SH-SY5Y (cell line): ENCODE measurements around the gene RALA.

Source experiments
- GATA2 ChIP-seq: IDR thresholded peaks from 2 replicates; pipeline ENCODE4 v1.6.1; 2011; ENCODE audit warnings: mild to moderate bottlenecking, low read depth, low read length
- GATA3 ChIP-seq: IDR thresholded peaks from 2 replicates; pipeline ENCODE4 v1.6.1; 2011; ENCODE audit warnings: low read depth, mild to moderate bottlenecking, low read length, moderate library complexity

RALA gene

GRCh38 chr7:39702133-39702532, 78.8 kb downstream of the RALA start:
- TF ChIP-seq GATA3 (no peak), GATA2 (no peak)

- TF ChIP-seq GATA2 (no peak), GATA3 (no peak)
These were observed 79.8 kb downstream of the RALA start for GRCh38 chr7:39703144-39703543.

GRCh38 chr7:39709029-39709428, 85.7 kb downstream of the RALA start:
- no peak for TF ChIP-seq GATA3
- no peak for TF ChIP-seq GATA2

- TF ChIP-seq GATA2 (no peak), GATA3 (no peak)
These were observed 86.5 kb downstream of the RALA start for GRCh38 chr7:39709768-39710311.

GRCh38 chr7:39712751-39713150, 89.4 kb downstream of the RALA start:
- TF ChIP-seq GATA3 (no peak), GATA2 (no peak)

GRCh38 chr7:39714447-39715091, 91.2 kb downstream of the RALA start:
- TF ChIP-seq GATA3 = no peak
- TF ChIP-seq GATA2 = no peak

GRCh38 chr7:39720586-39720985, 97.2 kb downstream of the RALA start:
- no peak for TF ChIP-seq GATA2
- TF ChIP-seq GATA3 = no peak

- TF ChIP-seq GATA3 (no peak), GATA2 (no peak)
These were observed 98.0 kb downstream of the RALA start for GRCh38 chr7:39721345-39721744.

GRCh38 chr7:39721919-39722597, 98.7 kb downstream of the RALA start:
- TF ChIP-seq GATA2 (no peak), GATA3 (no peak)

GRCh38 chr7:39727231-39728012, 104.0 kb downstream of the RALA start:
- TF ChIP-seq GATA2 (no peak), GATA3 (no peak)

- TF ChIP-seq GATA3 (no peak), GATA2 (peak; percentile 39)
These were observed 109.7 kb downstream of the RALA start for GRCh38 chr7:39732837-39733804.

GRCh38 chr7:39733881-39734632, 110.7 kb downstream of the RALA start:
- TF ChIP-seq GATA2 = no peak
- TF ChIP-seq GATA3 = no peak

- no peak for TF ChIP-seq GATA2
- no peak for TF ChIP-seq GATA3
These were observed 111.2 kb downstream of the RALA start for GRCh38 chr7:39734633-39735004.

GRCh38 chr7:39735903-39736302, 112.5 kb downstream of the RALA start:
- peak; percentile 60 for TF ChIP-seq GATA2
- no peak for TF ChIP-seq GATA3
